ENCODE data around the gene SLC4A8.

The SLC4A8 gene

GRCh38 chr12:51460519-51460918, 35.9 kb downstream of the SLC4A8 start:
- H3K9me3 ChIP-seq (ENCODE audit: severe bottlenecking) = no peaks in the 10 kb centered on the region
- H3K4me3 ChIP-seq (ENCODE audit: low read depth, low read length) = no peak overlapping the region
- H3K36me3 ChIP-seq = peaks cover 54% of the 10 kb centered on the region
- TF ChIP-seq CTCF (IDR thresholded peaks at IDR 0.05; ENCODE audit: low read depth, low read length) = no peak
- H3K27ac ChIP-seq = no peak overlapping the region
- H3K27me3 ChIP-seq (ENCODE audit: insufficient read depth, low read depth, severe bottlenecking) = no peaks in the 10 kb centered on the region
- no peak for DNase-seq

- H3K27me3 ChIP-seq (ENCODE audit: insufficient read depth, low read depth, severe bottlenecking) = no peaks in the 10 kb centered on the region
- no peak for TF ChIP-seq CTCF (IDR thresholded peaks at IDR 0.05; ENCODE audit: low read depth, low read length)
- no peak for DNase-seq
- H3K4me3 ChIP-seq (ENCODE audit: low read depth, low read length) = no peak overlapping the region
- H3K36me3 ChIP-seq = peaks cover 55% of the 10 kb centered on the region
- H3K9me3 ChIP-seq (ENCODE audit: severe bottlenecking) = no peaks in the 10 kb centered on the region
- no peak overlapping the region for H3K27ac ChIP-seq
Measured at GRCh38 chr12:51465491-51465890, 40.9 kb downstream of the SLC4A8 start.

DNA sequence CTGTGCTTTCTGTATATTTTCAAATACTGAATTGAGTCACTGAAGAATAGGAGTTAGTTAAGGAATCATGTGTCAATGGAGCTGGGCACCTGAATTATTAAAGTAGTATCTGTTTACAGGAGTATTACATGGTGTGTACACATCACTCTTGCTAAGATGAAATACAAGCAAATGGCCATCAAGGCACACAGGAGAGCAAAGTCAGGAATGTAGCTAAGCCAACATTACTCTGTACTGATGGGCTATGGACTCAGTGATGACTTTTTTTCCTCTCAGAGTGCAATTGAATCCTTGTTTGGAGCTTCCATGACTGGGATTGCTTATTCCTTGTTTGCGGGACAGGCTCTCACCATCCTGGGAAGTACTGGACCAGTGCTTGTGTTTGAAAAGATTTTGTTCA, 45.5 kb downstream of the SLC4A8 start:
- no peak for DNase-seq
- no peak overlapping the region for H3K27ac ChIP-seq
- no peak for TF ChIP-seq CTCF (IDR thresholded peaks at IDR 0.05; ENCODE audit: low read depth, low read length)
- no peak overlapping the region for H3K4me3 ChIP-seq (ENCODE audit: low read depth, low read length)
- no peaks in the 10 kb centered on the region for H3K27me3 ChIP-seq (ENCODE audit: insufficient read depth, low read depth, severe bottlenecking)
- peaks cover 35% of the 10 kb centered on the region for H3K36me3 ChIP-seq
- H3K9me3 ChIP-seq (ENCODE audit: severe bottlenecking) = no peaks in the 10 kb centered on the region

DNA sequence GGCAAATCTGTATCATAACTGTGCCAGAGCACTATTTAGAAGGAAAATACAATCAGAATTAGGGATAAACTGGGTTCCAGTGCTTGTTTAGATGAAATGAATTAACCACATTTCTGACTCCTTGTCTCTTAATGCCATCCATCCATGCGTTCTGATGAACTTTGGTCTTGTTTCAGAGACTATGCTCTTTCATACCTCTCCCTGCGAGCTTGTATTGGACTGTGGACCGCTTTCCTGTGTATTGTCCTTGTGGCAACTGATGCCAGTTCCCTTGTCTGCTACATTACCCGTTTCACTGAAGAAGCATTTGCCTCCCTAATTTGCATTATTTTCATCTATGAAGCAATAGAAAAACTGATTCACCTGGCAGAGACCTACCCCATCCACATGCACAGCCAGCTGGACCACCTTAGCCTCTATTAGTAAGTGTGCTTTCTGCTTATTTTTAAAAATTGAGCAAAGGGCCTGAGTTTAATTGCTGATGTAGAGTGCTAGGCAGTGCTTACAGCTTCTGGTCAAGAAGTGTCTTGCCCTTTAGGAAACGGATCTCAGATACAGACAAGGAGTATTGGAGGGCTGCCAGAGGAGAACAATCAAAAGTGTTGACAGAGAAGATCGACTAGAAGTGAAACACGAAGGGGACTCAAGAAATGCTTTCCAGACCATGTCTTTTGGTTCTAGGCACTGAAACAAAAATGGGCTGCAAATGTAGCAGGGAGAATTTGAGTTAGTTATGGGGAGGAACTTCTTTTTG, 46.7 kb downstream of the SLC4A8 start:
- H3K4me3 ChIP-seq (ENCODE audit: low read depth, low read length) = no peak overlapping the region
- no peak for TF ChIP-seq CTCF (IDR thresholded peaks at IDR 0.05; ENCODE audit: low read depth, low read length)
- peaks cover 40% of the 10 kb centered on the region for H3K36me3 ChIP-seq
- H3K27ac ChIP-seq = no peak overlapping the region
- H3K27me3 ChIP-seq (ENCODE audit: insufficient read depth, low read depth, severe bottlenecking) = no peaks in the 10 kb centered on the region
- H3K9me3 ChIP-seq (ENCODE audit: severe bottlenecking) = no peaks in the 10 kb centered on the region
- DNase-seq = no peak

GRCh38 chr12:51472984-51473383, 48.4 kb downstream of the SLC4A8 start:
- no peak for DNase-seq
- TF ChIP-seq CTCF (IDR thresholded peaks at IDR 0.05; ENCODE audit: low read depth, low read length) = no peak
- Histone ChIP-seq H3K27ac (no peak overlapping the region), H3K4me3 (ENCODE audit: low read depth, low read length) (no peak overlapping the region), H3K36me3 (peaks cover 36% of the 10 kb centered on the region), H3K9me3 (ENCODE audit: severe bottlenecking) (no peaks in the 10 kb centered on the region), H3K27me3 (ENCODE audit: insufficient read depth, low read depth, severe bottlenecking) (no peaks in the 10 kb centered on the region)

DNA sequence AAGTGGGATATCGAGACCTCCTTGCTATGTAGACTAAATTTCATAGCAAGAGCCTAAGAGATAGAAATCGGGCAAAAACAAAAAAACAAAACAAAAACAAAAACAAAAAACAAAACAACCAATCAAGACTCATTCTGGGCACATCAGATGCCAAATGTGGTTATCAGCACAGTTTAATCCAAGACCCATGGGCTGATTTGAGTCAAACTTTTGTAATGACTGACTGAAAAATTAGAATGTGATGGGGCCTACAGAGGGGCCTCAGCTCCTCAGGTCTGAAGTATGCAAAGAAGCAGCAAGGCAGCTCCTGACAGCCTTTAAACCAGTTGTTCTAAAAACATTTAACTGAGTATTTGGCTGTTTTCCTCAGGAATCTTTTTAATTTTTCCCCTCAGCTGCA, 49.3 kb downstream of the SLC4A8 start:
- H3K9me3 ChIP-seq (ENCODE audit: severe bottlenecking) = no peaks in the 10 kb centered on the region
- H3K4me3 ChIP-seq (ENCODE audit: low read depth, low read length) = no peak overlapping the region
- no peaks in the 10 kb centered on the region for H3K27me3 ChIP-seq (ENCODE audit: insufficient read depth, low read depth, severe bottlenecking)
- no peak for TF ChIP-seq CTCF (IDR thresholded peaks at IDR 0.05; ENCODE audit: low read depth, low read length)
- peaks cover 36% of the 10 kb centered on the region for H3K36me3 ChIP-seq
- H3K27ac ChIP-seq = no peak overlapping the region
- DNase-seq = no peak
